NCI-H146 treated with DMSO at 0.1 percent for 48 hours (cell line): ENCODE measurements around the gene TRIM56.
"Not testable (repeated sequence)": the region's sequence is repeated elsewhere in the genome, so short reads cannot be mapped to it uniquely, and the experiment has no call there.

Experiments
- DNase-seq: peaks from one replicate; lab custom pipeline; 2025; ENCODE audit not compliant: unreplicated experiment; lab: John Stamatoyannopoulos, UW

Gene TRIM56

GRCh38 chr7:101085162-101085964 lies at the start of gene TRIM56:
TSS of gene TRIM56 (plus strand) at chr7:101085481. CDS start at chr7:101087313, 1,832 bp downstream.
- DNase-seq = peak; percentile 63

- DNase-seq = no peak
These were observed 49.3 kb upstream of the TRIM56 start for GRCh38 chr7:101035941-101036340.

GRCh38 chr7:101041283-101041682 lies 44.0 kb upstream of the TRIM56 start:
- DNase-seq = not testable (repeated sequence)

GRCh38 chr7:101058355-101058754 lies 26.9 kb upstream of the TRIM56 start:
- DNase-seq = no peak

- no peak for DNase-seq
These were observed 25.7 kb upstream of the TRIM56 start for GRCh38 chr7:101059620-101059942.

- no peak for DNase-seq
These were observed 24.3 kb upstream of the TRIM56 start for GRCh38 chr7:101060992-101061391.

GRCh38 chr7:101064176-101064550 lies 21.1 kb upstream of the TRIM56 start:
- not testable (repeated sequence) for DNase-seq

GRCh38 chr7:101065162-101065561 lies 20.1 kb upstream of the TRIM56 start:
- not testable (repeated sequence) for DNase-seq

GRCh38 chr7:101066141-101066832 lies 19.0 kb upstream of the TRIM56 start:
- no peak for DNase-seq

- no peak for DNase-seq
These were observed 18.5 kb upstream of the TRIM56 start for GRCh38 chr7:101066833-101067177.

GRCh38 chr7:101068401-101068800 lies 16.9 kb upstream of the TRIM56 start:
- no peak for DNase-seq

GRCh38 chr7:101071362-101072104 lies 13.7 kb upstream of the TRIM56 start:
- not testable (repeated sequence) for DNase-seq

- no peak for DNase-seq
These were observed 9.6 kb upstream of the TRIM56 start for GRCh38 chr7:101075646-101076045.

- DNase-seq = not testable (repeated sequence)
These were observed 9.1 kb upstream of the TRIM56 start for GRCh38 chr7:101076183-101076582.

- peak; percentile 61 for DNase-seq
These were observed 7.8 kb upstream of the TRIM56 start for GRCh38 chr7:101077303-101078086.

- no peak for DNase-seq
These were observed 3.8 kb upstream of the TRIM56 start for GRCh38 chr7:101081432-101081831.

- DNase-seq = no peak
These were observed 468 bp upstream of the TRIM56 start for GRCh38 chr7:101084865-101085161.

GRCh38 chr7:101087334-101088068 lies 2.2 kb downstream of the TRIM56 start:
- no peak for DNase-seq

GRCh38 chr7:101088069-101088425 lies 2.8 kb downstream of the TRIM56 start:
- no peak for DNase-seq

- DNase-seq = no peak
These were observed 3.7 kb downstream of the TRIM56 start for GRCh38 chr7:101088858-101089529.
